Measurements from ENCODE around the gene TMEM271.

- TF ChIP-seq SUZ12 (IDR thresholded peaks at IDR 0.05; ENCODE audit: unreplicated experiment) (no peak), MXI1 (IDR thresholded peaks at IDR 0.05; ENCODE audit: low read depth, low read length) (no peak)
Measured at GRCh38 chr4:605702-606425, 29.8 kb upstream of the TMEM271 start.
